Stimulated activated CD8-positive, alpha-beta memory T cell treated with anti-CD3 and anti-CD28 coated beads, Interleukin-12 subunit alpha, Interleukin-12 subunit beta, amount 100 ng/mL, for 4 hours (primary cell): ENCODE results near the gene MALRD1.

Experiments used
- DNase-seq: peaks from one replicate; pipeline ENCODE4 v3.0.0-alpha.2; 2020; ENCODE audit warnings: low read depth

MALRD1 gene

DNA sequence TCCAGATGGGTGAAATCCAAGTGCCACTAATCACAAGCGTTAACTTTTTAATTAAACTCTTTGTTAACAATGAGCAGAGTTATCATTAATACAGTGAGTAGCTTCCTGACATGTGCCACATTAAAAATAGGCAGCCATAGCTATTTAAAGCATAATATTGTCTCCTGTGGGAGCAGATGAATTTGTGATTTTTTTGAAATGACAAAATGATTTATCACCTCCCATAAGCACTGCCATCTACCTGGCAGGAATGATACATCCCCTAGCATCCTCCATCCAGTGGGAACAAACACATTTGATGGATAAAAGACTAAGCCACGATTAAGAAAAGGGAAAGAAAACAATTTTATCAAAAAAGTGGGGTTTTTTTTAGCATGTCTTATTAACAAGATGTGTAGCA, 605.3 kb downstream of the MALRD1 start:
- no peak for DNase-seq

DNA sequence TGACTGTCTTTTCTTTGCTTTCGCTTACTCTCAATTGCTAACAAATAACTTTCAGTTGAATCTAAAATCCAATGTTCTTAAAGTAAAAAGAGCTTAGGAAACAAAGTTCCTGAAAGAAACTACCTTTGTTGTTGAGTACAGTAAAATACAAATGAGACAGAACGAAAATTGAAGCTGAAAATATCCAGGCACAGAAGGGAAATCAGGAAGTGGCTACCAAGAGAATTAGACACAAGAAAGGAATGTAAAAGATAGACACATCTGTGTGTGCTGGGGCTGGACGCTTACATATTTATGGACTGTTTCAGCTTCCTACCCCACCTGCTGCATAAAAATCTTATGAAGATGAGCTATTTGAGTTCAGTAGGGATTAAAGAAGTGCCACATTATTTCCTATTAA, 606.0 kb downstream of the MALRD1 start:
- DNase-seq: no peak

GRCh38 chr10:19656420-19657042, 607.9 kb downstream of the MALRD1 start:
- no peak for DNase-seq

DNA sequence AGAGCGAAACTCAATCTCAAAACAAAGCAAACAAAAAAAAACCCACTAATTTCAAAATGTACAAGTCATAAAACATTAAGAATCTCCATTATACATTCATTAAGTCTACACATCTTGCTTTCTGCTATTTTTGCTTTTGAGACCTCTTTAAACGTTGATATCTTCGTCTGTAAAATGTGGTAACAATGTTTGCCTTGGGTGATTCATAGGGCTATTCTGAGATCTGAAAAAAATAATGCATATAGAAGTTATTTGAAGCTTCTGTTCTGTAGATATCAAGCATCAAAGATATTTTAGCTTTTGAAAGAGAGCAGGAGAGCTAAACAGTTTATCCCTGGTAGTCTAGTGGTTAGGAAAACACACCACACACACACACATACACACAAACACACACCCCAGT, 609.5 kb downstream of the MALRD1 start:
- no peak for DNase-seq

DNA sequence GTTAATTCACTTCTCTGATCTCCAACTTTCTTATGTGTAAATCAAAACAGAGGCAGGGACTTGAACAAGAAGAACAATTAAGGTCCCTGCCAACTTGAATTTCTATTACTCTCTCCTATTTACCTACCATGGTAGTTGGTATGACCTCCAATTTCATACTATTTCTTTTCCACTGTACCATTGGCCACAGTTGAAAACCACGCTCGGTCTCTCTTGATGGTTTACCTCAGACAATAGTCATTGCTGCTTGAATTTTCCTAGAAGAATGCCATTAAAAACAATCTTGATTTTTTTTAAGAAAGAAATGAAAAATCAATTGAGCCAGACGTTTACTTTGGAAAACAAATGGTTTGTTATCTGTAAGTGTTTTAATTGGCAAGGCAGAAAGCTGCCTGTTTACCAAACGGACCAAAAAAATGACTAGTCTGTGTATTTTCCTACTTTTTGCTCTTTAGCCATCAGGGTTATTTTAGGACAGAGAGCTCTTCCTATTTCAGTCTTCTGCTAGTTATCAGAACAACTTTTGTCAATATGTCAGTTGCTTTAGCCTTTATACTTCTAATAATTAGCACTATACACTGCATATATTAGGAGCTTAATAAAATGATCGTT, 610.1 kb downstream of the MALRD1 start:
- no peak for DNase-seq

DNA sequence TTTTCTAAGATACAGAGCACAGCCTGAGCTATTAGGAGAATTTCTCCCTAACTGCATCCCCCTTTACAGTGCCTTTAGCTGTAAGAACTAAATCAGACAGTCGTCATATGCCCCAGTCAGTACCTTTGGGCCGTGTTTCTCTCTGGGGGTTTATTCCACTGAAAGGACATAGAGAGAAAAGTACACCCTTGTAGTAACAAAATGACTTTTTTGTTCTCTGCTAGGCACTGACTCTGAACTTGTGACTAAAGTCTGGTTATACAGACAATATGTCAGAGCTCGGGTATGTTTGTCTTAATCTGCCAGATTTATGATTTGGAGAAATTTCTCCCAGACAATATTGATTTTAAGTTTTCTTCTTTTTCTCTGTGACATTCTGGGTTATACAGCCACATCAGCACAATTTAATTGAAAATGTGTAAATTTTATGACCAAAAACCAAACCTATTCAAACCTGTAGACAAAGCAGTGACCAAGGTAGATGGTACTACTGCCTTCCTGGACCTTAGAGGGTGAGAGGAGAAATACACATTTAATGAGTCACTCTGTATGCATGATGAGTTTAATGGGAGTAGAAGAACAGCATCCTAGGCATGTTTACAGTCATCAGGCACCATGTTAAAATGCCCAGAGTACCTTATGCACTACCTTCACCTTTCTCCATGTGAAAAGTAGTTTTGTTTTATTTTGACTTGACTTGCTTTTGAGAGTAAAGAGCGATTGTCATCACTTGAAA, 611.5 kb downstream of the MALRD1 start:
- DNase-seq: no peak

DNA sequence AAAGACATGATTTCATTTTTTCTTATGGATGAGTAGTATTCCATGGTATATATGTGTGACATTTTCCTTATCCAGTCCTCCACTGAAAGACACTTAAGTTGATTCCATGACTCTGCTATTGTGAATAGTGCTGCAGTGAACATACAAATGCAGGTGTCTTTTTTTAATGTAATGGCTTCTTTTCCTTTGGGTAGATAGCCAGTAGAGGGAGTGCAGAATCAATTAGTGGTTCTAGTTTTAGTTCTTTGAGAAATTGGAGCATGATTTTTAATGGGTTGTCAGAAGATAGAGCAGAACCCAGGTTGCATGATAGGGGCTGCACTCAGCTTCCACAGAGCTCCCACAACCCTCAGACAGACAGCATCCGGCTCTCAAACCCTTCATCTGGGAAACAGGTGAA, 614.7 kb downstream of the MALRD1 start:
- DNase-seq: no peak

GRCh38 chr10:19668116-19668515, 619.5 kb downstream of the MALRD1 start:
- DNase-seq: no peak

- no peak for DNase-seq
Observed at GRCh38 chr10:19676063-19676462, 627.5 kb downstream of the MALRD1 start.

DNA sequence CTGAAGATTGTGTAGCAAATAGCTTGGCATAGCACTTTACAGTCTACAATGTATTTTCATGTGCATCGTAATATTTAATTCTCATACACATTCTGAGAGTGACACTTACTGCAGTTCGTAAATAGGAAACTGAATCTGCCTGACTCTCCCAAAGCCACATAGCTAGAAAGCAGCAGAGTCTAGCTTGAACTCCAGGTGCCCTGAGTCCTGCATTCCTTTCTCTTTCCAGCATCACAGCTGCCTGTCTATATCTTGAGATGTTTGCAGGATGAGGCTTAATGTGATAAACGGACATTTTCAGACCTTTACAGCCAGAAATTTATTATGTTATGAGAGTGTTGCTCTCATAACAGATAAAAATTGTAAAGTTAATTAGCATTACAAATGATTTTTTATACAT, 634.8 kb downstream of the MALRD1 start:
- DNase-seq: no peak

DNA sequence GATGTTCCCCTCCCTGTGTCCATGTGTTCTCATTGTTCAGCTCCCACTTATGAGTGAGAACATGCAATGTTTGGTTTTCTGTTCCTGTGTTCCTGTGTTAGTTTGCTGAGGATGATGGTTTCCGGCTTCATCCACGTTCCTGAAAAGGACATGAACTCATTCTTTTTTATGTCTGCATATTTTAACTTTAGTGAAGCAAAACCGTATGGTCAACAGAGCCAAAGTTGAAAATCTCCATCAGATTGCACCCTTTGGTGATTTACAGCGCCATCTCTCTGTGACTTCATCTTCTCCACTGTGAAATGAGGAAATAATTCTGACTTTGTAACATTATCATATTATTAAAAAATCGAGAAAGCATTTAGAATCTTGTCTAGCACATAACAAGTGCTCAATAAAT, 635.4 kb downstream of the MALRD1 start:
- DNase-seq: no peak

DNA sequence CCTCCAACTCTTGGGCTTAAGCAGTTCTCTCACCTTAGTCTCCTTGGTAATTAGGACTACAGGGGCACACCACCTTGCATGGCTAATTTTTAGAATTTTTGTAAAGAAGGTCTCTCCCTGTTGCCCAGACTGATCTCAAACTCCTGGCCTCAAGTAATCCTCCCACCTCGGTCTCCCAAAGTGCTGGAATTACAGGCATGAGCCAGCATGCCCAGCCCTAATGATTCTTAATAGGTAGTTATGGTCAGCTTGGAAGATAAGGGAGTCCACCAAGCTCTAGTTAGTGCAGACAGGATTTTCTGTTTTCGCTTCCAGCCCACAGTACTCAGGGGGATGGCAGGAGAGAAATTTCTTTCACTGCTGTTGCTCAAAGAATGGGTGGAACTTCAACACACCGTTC, 639.7 kb downstream of the MALRD1 start:
- no peak for DNase-seq

DNA sequence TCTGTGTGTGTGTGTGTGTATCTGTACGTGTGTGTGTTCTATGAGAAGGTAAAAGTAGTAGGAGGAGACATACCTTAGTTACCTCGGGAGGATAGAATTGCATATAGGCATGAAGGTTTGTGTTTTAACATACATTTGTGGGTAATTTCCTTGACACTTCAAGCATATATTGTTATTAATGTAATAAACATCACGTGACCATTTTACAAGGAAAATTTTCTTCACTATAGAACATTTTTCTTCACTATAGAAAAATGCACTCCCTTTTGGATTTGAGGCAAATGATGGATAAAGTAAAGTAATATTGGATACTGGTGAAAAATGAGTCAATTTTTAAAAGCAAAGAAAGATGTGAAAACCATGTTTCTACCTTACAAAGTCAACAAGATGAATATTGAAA, 640.6 kb downstream of the MALRD1 start:
- DNase-seq: no peak

GRCh38 chr10:19699299-19699698, 650.7 kb downstream of the MALRD1 start:
- DNase-seq: no peak

- no peak for DNase-seq
Observed at GRCh38 chr10:19701427-19702052, 652.9 kb downstream of the MALRD1 start.

DNA sequence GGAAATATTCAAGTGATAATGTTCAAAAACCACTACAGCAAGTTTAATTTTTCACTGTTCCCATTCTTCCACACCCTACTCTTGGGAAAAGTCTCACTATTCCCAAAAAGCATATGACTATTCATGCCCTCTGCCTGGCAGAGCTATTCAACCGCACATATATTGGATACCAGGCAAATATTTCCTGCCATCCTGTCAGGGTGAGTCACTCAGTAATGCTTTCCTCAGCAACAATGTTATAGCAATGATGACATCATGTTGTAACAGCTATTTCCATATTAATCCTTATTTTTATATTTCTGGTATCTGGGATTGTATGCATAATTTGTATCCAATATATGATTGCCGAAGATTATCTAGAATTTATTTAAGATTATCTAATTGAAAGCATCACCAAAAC, 653.6 kb downstream of the MALRD1 start:
- DNase-seq: no peak

DNA sequence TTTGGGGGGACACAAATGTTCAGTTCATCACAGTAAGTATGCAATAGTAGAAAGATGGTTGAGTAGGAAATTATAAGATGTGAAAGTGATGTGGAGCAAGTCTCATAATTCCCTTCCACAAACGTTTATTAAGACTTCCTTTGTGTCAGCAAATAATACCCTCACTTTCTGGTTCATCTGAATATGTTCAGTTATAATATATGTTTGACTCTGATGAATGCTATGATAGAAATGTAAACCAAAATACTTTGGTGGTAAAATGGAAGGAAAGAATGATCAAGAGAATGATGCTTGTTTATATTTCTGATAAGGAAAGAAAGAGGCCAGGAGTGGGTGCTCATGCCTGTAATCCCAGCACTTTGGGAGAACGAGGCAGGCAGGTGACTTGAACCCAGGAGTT, 655.9 kb downstream of the MALRD1 start:
- no peak for DNase-seq

DNA sequence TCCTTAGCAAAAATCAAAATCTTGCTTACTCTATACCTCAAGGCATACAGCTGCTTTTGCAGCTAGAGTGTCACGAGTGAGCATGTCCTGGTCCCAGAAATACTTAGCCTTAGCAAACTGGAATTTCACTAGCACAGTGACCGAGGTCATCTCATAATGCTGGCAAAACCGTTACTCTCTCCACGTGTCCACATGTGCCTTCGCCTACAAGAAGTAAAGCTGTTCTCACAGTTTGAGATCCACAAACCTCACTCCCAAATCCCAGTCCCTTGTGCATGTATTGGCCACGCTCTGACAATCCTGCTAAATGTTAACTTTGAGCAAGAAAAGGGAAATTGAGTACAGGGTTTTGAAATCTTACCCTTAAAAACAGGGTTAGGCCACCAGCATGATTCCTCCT, 656.6 kb downstream of the MALRD1 start:
- no peak for DNase-seq

DNA sequence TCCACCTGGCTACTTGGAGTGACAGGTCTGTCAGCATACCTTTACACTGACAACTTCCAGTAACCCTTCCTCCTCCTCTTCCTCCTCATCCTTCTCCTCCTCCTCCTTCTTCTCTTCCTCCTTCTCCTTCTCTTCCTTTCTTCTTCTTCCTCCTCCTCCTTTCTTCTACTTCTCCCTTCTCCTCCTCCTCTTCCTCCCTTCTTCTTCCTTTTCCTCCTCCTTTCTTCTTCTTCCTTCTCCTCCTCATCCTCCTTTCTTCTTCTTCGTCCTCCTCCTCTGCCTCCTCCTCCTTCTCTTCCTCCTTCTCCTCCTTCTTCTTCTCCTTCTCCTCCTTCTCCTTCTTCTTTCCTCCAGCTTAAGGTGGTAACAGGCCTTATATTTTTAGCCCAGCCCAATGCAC, 658.3 kb downstream of the MALRD1 start:
- no peak for DNase-seq

- no peak for DNase-seq
Observed at GRCh38 chr10:19707376-19707775, 658.8 kb downstream of the MALRD1 start.

DNA sequence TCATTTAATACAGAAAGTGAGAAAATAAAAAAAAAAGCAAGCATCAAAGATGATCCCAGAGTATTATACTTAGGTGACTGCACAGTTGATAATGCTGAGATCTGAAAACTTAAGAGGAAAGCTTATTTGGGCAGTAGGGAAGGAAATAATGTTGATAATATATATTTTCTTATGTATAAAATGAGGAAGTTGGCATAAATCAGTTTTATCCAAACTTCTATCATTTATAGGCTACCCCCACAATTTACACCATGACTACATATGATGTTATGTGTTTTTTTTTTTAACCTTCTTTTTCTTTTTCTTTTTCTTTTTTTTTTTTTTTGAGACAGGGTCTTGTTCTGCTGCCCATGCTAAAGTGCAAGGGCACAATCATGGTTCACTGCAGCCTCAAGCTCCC, 659.4 kb downstream of the MALRD1 start:
- DNase-seq: no peak

- no peak for DNase-seq
Observed at GRCh38 chr10:19710600-19710999, 662.0 kb downstream of the MALRD1 start.

DNA sequence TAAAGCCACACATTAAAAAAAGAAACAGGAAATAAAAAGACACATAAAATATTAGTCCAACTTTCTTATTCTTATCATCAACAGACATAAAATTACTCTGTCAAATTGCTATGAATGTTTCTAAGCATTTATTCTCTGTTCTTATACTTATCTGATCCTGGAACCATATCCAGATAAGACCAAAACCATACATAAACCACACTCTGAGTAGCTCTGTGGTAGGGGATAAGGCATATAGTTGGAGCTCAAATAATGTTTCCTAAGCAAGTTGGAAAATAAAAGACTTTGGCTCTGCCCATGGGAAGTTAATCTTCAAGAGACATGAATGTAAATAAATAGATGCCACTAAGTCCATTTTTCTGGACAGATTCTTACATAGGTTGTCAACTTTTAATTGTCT, 664.6 kb downstream of the MALRD1 start:
- no peak for DNase-seq
